ENCODE measurements around the gene RASL12. TPM values are rescaled to one million over a fixed set of nuclear protein-coding genes. Genes with fewer than 3 reads are reported as not detected.

Gene RASL12
- total RNA-seq, 1 donor from 2014 or later = not detected

- intact Hi-C loops (cut with micrococcal nuclease) = no loop called here
These were observed 25.4 kb upstream of the RASL12 start for GRCh38 chr15:65092911-65093792.

- intact Hi-C loops (cut with micrococcal nuclease) = no loop called here
These were observed 24.4 kb upstream of the RASL12 start for GRCh38 chr15:65091946-65092770.

- intact Hi-C loops (cut with micrococcal nuclease) = no loop called here
These were observed 21.5 kb upstream of the RASL12 start for GRCh38 chr15:65089206-65089824.

- intact Hi-C loops (cut with micrococcal nuclease) = no loop called here
These were observed 20.8 kb upstream of the RASL12 start for GRCh38 chr15:65088643-65089021.

- intact Hi-C loops (cut with micrococcal nuclease) = no loop called here
These were observed 20.3 kb upstream of the RASL12 start for GRCh38 chr15:65087873-65088642.

GRCh38 chr15:65087411-65087810 lies 19.6 kb upstream of the RASL12 start:
- intact Hi-C loops (cut with micrococcal nuclease) = no loop called here

- intact Hi-C loops (cut with micrococcal nuclease) = no loop called here
These were observed 18.9 kb upstream of the RASL12 start for GRCh38 chr15:65086680-65087111.

GRCh38 chr15:65085990-65086679 lies 18.3 kb upstream of the RASL12 start:
- intact Hi-C loops (cut with micrococcal nuclease) = no loop called here

GRCh38 chr15:65085207-65085753 lies 17.5 kb upstream of the RASL12 start:
- intact Hi-C loops (cut with micrococcal nuclease) = no loop called here

GRCh38 chr15:65084500-65085206 lies 16.9 kb upstream of the RASL12 start:
- intact Hi-C loops (cut with micrococcal nuclease) = no loop called here

GRCh38 chr15:65083262-65083701 lies 15.5 kb upstream of the RASL12 start:
- intact Hi-C loops (cut with micrococcal nuclease) = no loop called here

- intact Hi-C loops (cut with micrococcal nuclease) = no loop called here
These were observed 14.6 kb upstream of the RASL12 start for GRCh38 chr15:65082303-65082953.

GRCh38 chr15:65081758-65082157 lies 14.0 kb upstream of the RASL12 start:
- intact Hi-C loops (cut with micrococcal nuclease) = no loop called here

- intact Hi-C loops (cut with micrococcal nuclease) = no loop called here
These were observed 13.5 kb upstream of the RASL12 start for GRCh38 chr15:65081270-65081669.

- intact Hi-C loops (cut with micrococcal nuclease) = no loop called here
These were observed 11.8 kb upstream of the RASL12 start for GRCh38 chr15:65079580-65079979.

GRCh38 chr15:65077981-65078352 lies 10.2 kb upstream of the RASL12 start:
- intact Hi-C loops (cut with micrococcal nuclease) = loop anchor here (1.0 kb wide), 3 partner anchors 45 to 347 kb away; partner anchors contain the start of gene MTFMT

- intact Hi-C loops (cut with micrococcal nuclease) = no loop called here
These were observed 9.6 kb upstream of the RASL12 start for GRCh38 chr15:65077291-65077980.
